Upper lobe of left lung (tissue), 6 donors: ENCODE measurements around the gene RASGEF1C. TPM values are rescaled to one million over a fixed set of nuclear protein-coding genes. Genes with fewer than 3 reads are reported as not detected.

Experiments used
- ATAC-seq, 2 donors: fragments of 200-7000 bp; cut with Tn5 transposase; one replicate each; pipeline ENCODE4 v1.9.1; 2022; ENCODE audit warnings: mild to moderate bottlenecking in 2 of 2, moderate library complexity in 2 of 2; ENCODE audit not compliant: low FRiP score in 2 of 2
- DNase-seq, 2 donors: peaks; one replicate each; pipeline ENCODE4 v3.0.0-alpha.2; 2019 to 2020
- H3K27ac ChIP-seq, 4 donors: fragments of 200-600 bp; sonication (generic); one replicate each; pipeline ENCODE4 v1.5.1; 2016 to 2019
- H3K27me3 ChIP-seq, 4 donors: fragments of 200-600 bp; sonication (generic); one replicate each; pipeline ENCODE4 v1.5.1; 2017 to 2019
- H3K36me3 ChIP-seq, 4 donors: fragments of 200-600 bp; sonication (generic); one replicate each; pipeline ENCODE4 v1.5.1; 2016 to 2019
- H3K4me1 ChIP-seq, 4 donors: fragments of 200-600 bp; sonication (generic); one replicate each; pipeline ENCODE4 v1.5.1; 2018 to 2019
- H3K4me3 ChIP-seq, 4 donors: fragments of 200-600 bp; sonication (generic); one replicate each; pipeline ENCODE4 v1.5.1; 2017 to 2019; ENCODE audit warnings: mild to moderate bottlenecking in 2 of 4, moderate library complexity in 1 of 4
- H3K9me3 ChIP-seq, 4 donors: fragments of 200-600 bp; sonication (generic); one replicate each; pipeline ENCODE4 v1.5.1; 2018 to 2019
- CTCF ChIP-seq, 6 experiments: fragments of 450-650 bp in 4 of 6; fragments of 200-600 bp in 2 of 6; sonication (generic) in 2 of 6; IDR thresholded peaks; one replicate each; pipeline ENCODE4 v1.5.1; 2016 to 2019; ENCODE audit warnings: antibody characterized with exemption in 6 of 6
- EP300 ChIP-seq, 4 donors: sonication (generic); formaldehyde crosslinking; IDR thresholded peaks; one replicate each; pipeline ENCODE4 v1.5.1; 2017; ENCODE audit warnings: antibody characterized with exemption in 4 of 4, control low read depth in 2 of 4
- POLR2A ChIP-seq, 4 donors: fragments of 450-650 bp; IDR thresholded peaks; one replicate each; pipeline ENCODE4 v1.5.1; 2016 to 2017; ENCODE audit warnings: antibody characterized with exemption in 4 of 4, mild to moderate bottlenecking in 2 of 4
- POLR2AphosphoS5 ChIP-seq, 2 donors: sonication (generic); formaldehyde crosslinking; IDR thresholded peaks; one replicate each; pipeline ENCODE4 v1.5.1; 2017; ENCODE audit warnings: antibody characterized with exemption in 2 of 2
- WGBS, 2 donors: methylation state at CpG; one replicate each; pipeline ENCODE4 v1.1.5; 2017 to 2018; 5-methylcytosine and 5-hydroxymethylcytosine counted together
- total RNA-seq, 6 donors: library from RNA; depleted of rRNA in 4 of 6; stranded (reverse); fragments of >200 nt in 4 of 6; gene quantifications; one replicate each; pipeline versions ENCODE4 v1.1.0 to v1.2.1, GENCODE V29; 2016 to 2021
- donor health status: DM: no; HTN: no; CAD: no; lungs with moderate emphysema.
- donor health status: DM: no; HTN: yes; CAD: no; lungs with severe emphysema.

The RASGEF1C gene
- total RNA-seq: not detected

GRCh38 chr5:180209137-180209581, at the start of gene RASGEF1C:
Gene RASGEF1C (minus strand): TSS chr5:180209211. CDS start chr5:180138052, 71,159 bp downstream.
- 40 to 49% methylated on average over 2 to 3 of the region's 55 CpGs for WGBS, 2 donors
- ATAC-seq (peak in 1 of 2 donors; percentile 91), DNase-seq (peak; percentile 55 to 95)
- Histone ChIP-seq H3K4me3 (peak within 1 kb of the TSS in 3 of 4 donors; percentile 41 to 43 (median 41)), H3K9me3 (no peaks in the 10 kb centered on the region), H3K4me1 (peaks cover 5 to 18% (median 6%) of the 10 kb centered on the region in 4 donors), H3K36me3 (no peaks in the 10 kb centered on the region), H3K27me3 (peaks cover 0 to 17% (median 9%) of the 10 kb centered on the region in 4 donors), H3K27ac (no peak within 1 kb of the TSS)
- TF ChIP-seq CTCF (IDR thresholded peaks at IDR 0.05): peak in 5 of 6 experiments; percentile 58 to 77 (median 60)
- no peak for TF ChIP-seq POLR2AphosphoS5 (IDR thresholded peaks at IDR 0.05)

- H3K4me3 ChIP-seq: no peak overlapping the region
- H3K9me3 ChIP-seq: peaks cover 78 to 100% (median 99%) of the 10 kb centered on the region in 4 donors
- peaks cover 8 to 86% (median 63%) of the 10 kb centered on the region in 4 donors for H3K36me3 ChIP-seq
- WGBS, 2 donors: 93 to 97% methylated on average over 19 to 20 of the region's 24 CpGs
- no peak for DNase-seq
- no peak overlapping the region for H3K27ac ChIP-seq
- no peaks in the 10 kb centered on the region for H3K4me1 ChIP-seq
- H3K27me3 ChIP-seq: no peaks in the 10 kb centered on the region
- ATAC-seq: peak in 1 of 2 donors; percentile 28
- TF ChIP-seq POLR2AphosphoS5 (IDR thresholded peaks at IDR 0.05) (no peak), EP300 (IDR thresholded peaks at IDR 0.05) (no peak), CTCF (IDR thresholded peaks at IDR 0.05) (no peak), POLR2A (IDR thresholded peaks at IDR 0.05) (no peak)
Measured at GRCh38 chr5:180253036-180253824, 44.2 kb upstream of the RASGEF1C start.

GRCh38 chr5:180251887-180252286, 42.9 kb upstream of the RASGEF1C start:
- ATAC-seq (no peak), DNase-seq (no peak)
- Histone ChIP-seq H3K4me1 (no peaks in the 10 kb centered on the region), H3K27ac (no peak overlapping the region), H3K36me3 (peaks cover 14 to 86% (median 62%) of the 10 kb centered on the region in 4 donors), H3K9me3 (peaks cover 76 to 99% (median 97%) of the 10 kb centered on the region in 4 donors), H3K4me3 (no peak overlapping the region), H3K27me3 (no peaks in the 10 kb centered on the region)
- WGBS, 2 donors: 90 to 98% methylated on average over 6 to 7 of the region's 7 CpGs
- no peak for TF ChIP-seq POLR2A (IDR thresholded peaks at IDR 0.05)
- TF ChIP-seq EP300 (IDR thresholded peaks at IDR 0.05): no peak
- TF ChIP-seq POLR2AphosphoS5 (IDR thresholded peaks at IDR 0.05): no peak
- no peak for TF ChIP-seq CTCF (IDR thresholded peaks at IDR 0.05)

GRCh38 chr5:180251141-180251540, 42.1 kb upstream of the RASGEF1C start:
- DNase-seq: no peak
- no peak overlapping the region for H3K27ac ChIP-seq
- no peaks in the 10 kb centered on the region for H3K4me1 ChIP-seq
- no peak overlapping the region for H3K4me3 ChIP-seq
- peaks cover 68 to 96% (median 91%) of the 10 kb centered on the region in 4 donors for H3K9me3 ChIP-seq
- H3K27me3 ChIP-seq: no peaks in the 10 kb centered on the region
- TF ChIP-seq POLR2A (IDR thresholded peaks at IDR 0.05): no peak
- no peak for TF ChIP-seq CTCF (IDR thresholded peaks at IDR 0.05)
- TF ChIP-seq POLR2AphosphoS5 (IDR thresholded peaks at IDR 0.05): no peak
- TF ChIP-seq EP300 (IDR thresholded peaks at IDR 0.05): no peak
- ATAC-seq: no peak
- WGBS, 2 donors: 94 to 97% methylated on average over 8 to 9 of the region's 9 CpGs
- H3K36me3 ChIP-seq: peaks cover 16 to 85% (median 59%) of the 10 kb centered on the region in 4 donors
